Cardiac fibroblast (primary cell): ENCODE measurements around the gene ADCY1.
A peak's percentile ranks its signal among the peaks of the same experiment; 100 is the strongest.

Experiments
- DNase-seq, 2 donors: peaks; one replicate each; pipeline versions ENCODE4 v3.0.0 to v3.0.0-alpha.2; 2010; ENCODE audit warnings: low read depth in 2 of 2
- H3K4me3 ChIP-seq, 2 donors: replicated peaks in 1 of 2; 1 replicate in 1 of 2; 2 replicates in 1 of 2; pipeline ENCODE4 v1.5.1; 2011; ENCODE audit warnings: low read depth in 2 of 2, low read length in 2 of 2, mild to moderate bottlenecking in 2 of 2, moderate library complexity in 1 of 2
- TF ChIP-seq, protein P1 (sequence below): IDR thresholded peaks from one replicate; pipeline ENCODE4 v1.5.1; 2011; ENCODE audit warnings: low read depth, mild to moderate bottlenecking, low read length, inconsistent platforms

The ADCY1 gene

DNA sequence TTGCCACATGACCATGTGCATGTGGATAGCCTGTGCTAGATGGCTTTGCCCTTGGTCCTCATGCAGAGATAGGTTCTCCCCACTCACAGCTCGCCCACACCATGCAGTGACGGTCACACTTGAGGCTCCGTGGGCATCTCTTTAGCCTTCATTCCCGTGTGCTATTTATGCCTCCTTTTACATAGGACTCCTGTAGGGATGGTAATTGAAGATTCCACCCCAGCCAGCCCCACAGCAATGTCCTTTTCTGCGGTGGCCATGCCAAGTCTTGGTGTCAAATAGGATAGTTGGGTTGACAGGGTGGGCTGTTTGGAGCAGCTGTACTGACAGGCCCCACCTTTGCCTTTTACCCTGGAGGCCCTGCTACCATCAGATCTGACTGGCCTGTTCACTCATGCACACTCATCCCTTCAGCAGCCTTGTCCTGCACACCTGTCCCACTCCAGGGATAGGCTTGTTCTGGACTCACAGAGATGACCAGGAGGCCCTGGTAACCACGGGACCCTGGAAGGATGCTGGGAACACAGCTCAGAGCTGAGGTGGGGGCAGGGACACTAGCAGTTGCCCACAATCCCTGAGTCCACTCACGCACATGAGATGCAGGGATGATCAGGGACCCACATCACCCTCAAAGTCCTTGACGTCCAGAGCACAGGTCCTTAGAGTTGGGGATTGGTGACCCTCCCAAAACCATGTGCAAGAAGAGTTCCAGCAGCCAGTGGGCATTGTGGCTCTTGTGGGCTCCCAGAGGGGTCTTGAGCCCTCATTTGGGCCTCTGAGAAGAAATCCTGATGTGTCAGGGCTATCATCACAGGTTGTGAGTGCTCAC is 71.2 kb downstream of the ADCY1 start:
- no peak overlapping the region for H3K4me3 ChIP-seq
- DNase-seq = no peak
- TF ChIP-seq, protein P1, sequence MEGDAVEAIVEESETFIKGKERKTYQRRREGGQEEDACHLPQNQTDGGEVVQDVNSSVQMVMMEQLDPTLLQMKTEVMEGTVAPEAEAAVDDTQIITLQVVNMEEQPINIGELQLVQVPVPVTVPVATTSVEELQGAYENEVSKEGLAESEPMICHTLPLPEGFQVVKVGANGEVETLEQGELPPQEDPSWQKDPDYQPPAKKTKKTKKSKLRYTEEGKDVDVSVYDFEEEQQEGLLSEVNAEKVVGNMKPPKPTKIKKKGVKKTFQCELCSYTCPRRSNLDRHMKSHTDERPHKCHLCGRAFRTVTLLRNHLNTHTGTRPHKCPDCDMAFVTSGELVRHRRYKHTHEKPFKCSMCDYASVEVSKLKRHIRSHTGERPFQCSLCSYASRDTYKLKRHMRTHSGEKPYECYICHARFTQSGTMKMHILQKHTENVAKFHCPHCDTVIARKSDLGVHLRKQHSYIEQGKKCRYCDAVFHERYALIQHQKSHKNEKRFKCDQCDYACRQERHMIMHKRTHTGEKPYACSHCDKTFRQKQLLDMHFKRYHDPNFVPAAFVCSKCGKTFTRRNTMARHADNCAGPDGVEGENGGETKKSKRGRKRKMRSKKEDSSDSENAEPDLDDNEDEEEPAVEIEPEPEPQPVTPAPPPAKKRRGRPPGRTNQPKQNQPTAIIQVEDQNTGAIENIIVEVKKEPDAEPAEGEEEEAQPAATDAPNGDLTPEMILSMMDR = no peak

DNA sequence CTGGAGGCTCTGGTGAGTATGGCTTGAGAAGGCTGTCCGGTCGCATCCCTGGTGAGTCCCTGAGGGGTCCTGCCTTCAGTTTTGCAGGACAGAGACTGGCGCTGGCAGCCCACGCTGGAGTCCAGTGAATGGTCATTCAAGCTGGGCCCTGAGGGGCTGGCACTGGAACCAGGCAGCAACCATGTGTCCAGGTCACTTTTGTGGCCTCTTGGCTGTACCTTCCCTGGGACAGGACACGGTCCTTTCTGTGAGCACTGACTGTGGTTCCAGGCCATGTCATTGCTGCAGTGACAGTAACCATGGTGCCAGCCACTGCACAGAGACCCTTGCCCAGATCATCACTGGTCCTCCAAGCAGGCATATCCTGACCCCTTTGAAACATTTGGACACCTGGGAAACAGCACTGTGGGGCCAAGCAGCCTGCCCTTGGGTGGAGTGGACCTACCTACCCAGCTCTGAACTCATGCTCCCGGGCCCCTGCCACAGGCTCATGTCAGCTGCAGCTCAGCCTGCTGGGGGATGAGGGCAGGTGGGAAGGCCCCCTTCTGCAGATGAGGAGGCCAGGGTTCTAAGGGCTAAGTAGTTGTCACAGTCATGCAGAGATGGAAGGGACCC is 72.1 kb downstream of the ADCY1 start:
- DNase-seq = no peak
- TF ChIP-seq, protein P1 = no peak
- H3K4me3 ChIP-seq = no peak overlapping the region

DNA sequence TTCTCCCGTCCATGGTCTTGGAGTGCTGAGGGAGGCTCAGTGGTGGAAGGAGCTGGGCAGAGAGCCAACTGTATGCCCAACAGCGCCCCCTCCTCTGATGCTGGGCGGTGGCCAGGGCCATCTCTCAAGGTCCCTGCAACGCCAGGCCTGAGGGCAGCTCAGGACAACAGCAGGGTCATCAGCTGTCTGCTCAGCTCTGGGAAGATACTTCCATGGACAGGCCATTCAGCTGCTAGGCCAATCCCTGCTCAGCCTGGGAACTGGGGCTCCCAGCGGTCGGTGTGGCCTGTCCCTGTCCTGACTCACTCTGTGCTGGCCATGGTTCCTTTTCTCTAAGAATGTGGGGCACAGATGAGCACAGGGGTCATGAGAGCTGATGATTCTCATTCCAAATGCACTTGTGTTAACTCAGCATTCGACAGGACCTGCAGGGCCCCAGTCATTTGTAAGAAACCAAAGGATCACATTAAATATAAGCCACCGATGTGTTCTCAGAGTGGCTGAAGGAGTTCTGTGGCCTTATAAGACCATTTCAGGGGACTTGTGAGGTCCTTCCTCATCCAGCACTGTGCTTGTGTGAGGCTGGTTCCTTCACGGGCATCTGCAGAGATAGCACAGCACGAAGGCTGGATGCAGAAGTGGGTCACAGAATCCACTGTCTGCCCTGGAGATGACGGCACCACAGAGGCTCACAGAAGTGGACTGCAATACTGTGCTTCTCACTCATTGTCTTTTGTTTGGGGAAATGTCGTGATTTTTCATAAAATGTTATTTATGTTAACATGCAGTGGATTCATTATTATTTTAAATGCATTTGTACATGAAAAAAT is 73.0 kb downstream of the ADCY1 start:
- TF ChIP-seq, protein P1 = no peak
- DNase-seq = peak in 1 of 2 donors; percentile 14
- H3K4me3 ChIP-seq = no peak overlapping the region

DNA sequence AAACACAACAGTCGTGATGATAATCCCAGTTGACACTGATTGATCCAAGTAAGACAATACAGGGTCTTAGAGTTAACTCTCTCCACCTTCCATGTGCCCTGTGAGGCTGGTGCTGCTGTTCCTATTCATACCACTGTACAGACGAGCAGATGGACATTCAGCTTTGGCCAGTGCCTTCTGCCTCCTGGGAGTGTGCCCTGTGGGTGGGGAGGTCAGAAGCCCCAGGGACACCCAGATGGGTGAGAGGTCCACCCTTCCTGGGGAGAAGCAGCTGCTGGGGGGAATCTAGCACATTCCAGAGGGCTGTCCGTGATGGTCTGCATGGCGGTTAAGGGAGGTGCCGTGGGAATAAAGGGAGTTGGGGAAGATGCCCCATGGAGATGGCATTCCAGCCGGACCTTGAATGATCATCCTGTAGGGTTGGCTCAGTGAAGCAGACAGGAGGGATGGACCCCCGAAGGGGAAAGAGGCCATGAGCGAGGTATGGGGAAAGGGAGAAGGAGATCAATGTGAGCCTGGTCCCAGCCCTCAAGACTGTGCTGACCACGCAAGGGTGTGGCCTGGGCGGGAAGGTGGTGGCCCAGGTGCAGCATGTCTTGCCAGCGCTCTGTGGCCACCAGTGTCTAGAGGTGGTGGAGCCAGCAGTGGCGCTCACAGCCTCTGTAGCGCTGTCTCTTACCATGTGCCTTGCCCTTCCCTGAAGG is 74.0 kb downstream of the ADCY1 start:
- TF ChIP-seq, protein P1 = no peak
- H3K4me3 ChIP-seq = no peak overlapping the region
- DNase-seq = no peak

DNA sequence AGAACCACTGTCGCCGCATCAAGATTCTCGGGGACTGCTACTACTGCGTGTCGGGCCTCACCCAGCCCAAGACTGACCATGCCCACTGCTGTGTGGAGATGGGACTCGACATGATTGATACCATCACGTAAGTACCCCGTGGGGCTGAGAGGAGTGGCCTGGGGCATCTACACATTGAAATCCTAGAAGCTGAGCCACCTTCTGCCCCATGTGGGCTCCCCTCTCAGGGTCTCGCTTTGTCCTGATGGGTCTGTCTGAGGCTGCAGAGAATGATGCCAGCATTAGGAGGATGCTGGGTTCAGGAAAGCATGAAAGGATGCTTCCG is 74.5 kb downstream of the ADCY1 start:
- DNase-seq = no peak
- H3K4me3 ChIP-seq = no peak overlapping the region
- TF ChIP-seq, protein P1 = no peak

DNA sequence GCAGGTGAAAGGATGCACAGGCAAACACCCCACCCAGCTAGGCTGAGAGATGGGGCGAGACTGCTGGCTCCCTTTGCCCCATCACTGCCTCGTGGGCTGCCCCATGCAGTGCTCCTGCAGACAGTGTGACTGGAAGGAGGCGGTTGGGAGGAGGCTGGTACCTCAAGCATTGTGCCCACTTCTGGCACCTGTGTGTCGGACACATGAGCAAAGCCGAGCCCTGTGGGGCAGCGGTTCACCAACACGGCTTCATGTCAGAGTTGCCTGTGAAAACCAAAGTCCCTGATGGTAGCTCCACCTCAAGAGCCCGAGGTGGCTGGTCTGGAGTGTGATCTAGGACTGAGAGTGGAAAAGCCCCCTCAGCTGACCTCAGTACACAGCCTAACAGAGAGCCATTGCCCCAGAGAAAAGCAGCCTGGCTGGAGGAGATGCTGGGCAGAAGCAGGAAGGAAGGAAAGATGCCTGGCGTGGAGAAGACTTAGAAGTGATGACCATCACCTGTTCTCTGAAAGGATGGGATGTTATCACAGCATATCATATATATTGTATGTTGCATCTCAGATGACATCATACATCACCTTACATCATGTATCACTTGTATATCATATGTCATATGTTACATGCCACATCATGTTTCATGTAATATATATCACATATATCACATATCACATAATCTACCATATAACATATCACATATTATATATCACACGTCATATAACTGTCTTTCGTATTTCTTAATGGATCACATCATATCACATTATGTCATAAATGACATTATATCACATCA is 75.6 kb downstream of the ADCY1 start:
- H3K4me3 ChIP-seq = no peak overlapping the region
- TF ChIP-seq, protein P1 = no peak

More for the DNA sequence above, 75.6 kb downstream of the ADCY1 start:
- DNase-seq = no peak
